Pancreas (tissue), 10 donors: ENCODE results near the gene PMIS2. TPM values are rescaled to one million over a fixed set of nuclear protein-coding genes. Genes with fewer than 3 reads are reported as not detected.

Experiments used
- ATAC-seq, 4 donors: fragments of 200-7000 bp; cut with Tn5 transposase; one replicate each; pipeline versions ENCODE4 v1.8.0 to v1.9.1; 2020; ENCODE audit warnings: mild to moderate bottlenecking in 4 of 4, moderate library complexity in 4 of 4
- DNase-seq, 6 donors: peaks; one replicate each; pipeline ENCODE4 v3.0.0-alpha.2; 2020
- FAIRE-seq: peaks from 2 replicates; lab custom pipeline; 2012; peaks lifted over from hg19 to GRCh38; lab: Jason Lieb, UNC
- H3K27ac ChIP-seq, 4 donors: fragments of 200-600 bp; sonication (generic); 1 replicate in 3 of 4; 2 replicates in 1 of 4; pipeline versions ENCODE4 v1.5.0 to v1.8.0; 2020
- H3K27me3 ChIP-seq, 4 donors: fragments of 200-600 bp; one replicate each; pipeline ENCODE4 v1.8.0; 2021
- H3K36me3 ChIP-seq, 3 donors: fragments of 200-600 bp; sonication (generic) in 1 of 3; one replicate each; pipeline versions ENCODE4 v1.5.0 to v1.8.0; 2020 to 2021
- H3K4me1 ChIP-seq, 3 donors: fragments of 200-600 bp; one replicate each; pipeline ENCODE4 v1.8.0; 2021
- H3K4me3 ChIP-seq, 4 donors: fragments of 200-600 bp; sonication (generic) in 2 of 4; one replicate each; pipeline versions ENCODE4 v1.5.0 to v1.8.0; 2020 to 2021
- H3K9me3 ChIP-seq, 4 donors: fragments of 200-600 bp; one replicate each; pipeline ENCODE4 v1.8.0; 2021
- WGBS, 2 donors: extraction: QIAGEN DNeasy Blood & Tissue Kit; methylation state at CpG; one replicate each; pipeline ENCODE4 v1.1.7; 2013; 5-methylcytosine and 5-hydroxymethylcytosine counted together
- intact Hi-C, 3 donors: fragments of 100-400 bp; cut with DNase I; formaldehyde crosslinking; loops; one replicate each; pipeline versions ENCODE4 v1.11.1 to v1.14.2; 2022
- polyA plus RNA-seq, 2 donors: library from polyadenylated mRNA; stranded (reverse); fragments of 200-250 nt; gene quantifications; one replicate each; pipeline ENCODE4 v1.2.3, GENCODE V29; 2013
- total RNA-seq, 6 donors: library from RNA; stranded (reverse); fragmentation: NEBNext Ultra II Directional in 4 of 6; extraction: Animal tissue kit (Norgen Biotek cat#: 25700) in 4 of 6; gene quantifications; one replicate each; pipeline versions ENCODE4 v1.2.1 to v1.2.4, GENCODE V29; 2021 to 2023
- TF ChIP-seq, protein P1 (sequence below), 4 donors: fragments of 200-600 bp; sonication (generic) in 3 of 4; IDR thresholded peaks; one replicate each; pipeline versions ENCODE4 v1.5.0 to v1.8.0; 2021; ENCODE audit warnings: antibody characterized with exemption in 4 of 4
- donor health status: healthy with polysubstance abuse.
- donor health status: DM: no; HTN: no; CAD: no; lungs with moderate emphysema.
- donor health status: DM: no; HTN: no; CAD: no.
- donor health status: control.
- donor health status: control.
- donor health status: Bipolar disorder and iron deficiency.
- donor health status: DM: yes; HTN: yes; CAD: no.
- donor health status: DM: no; HTN: no; CAD: no.
- donor health status: DM: no; HTN: no; CAD: no.
- donor health status: DM: yes; HTN: yes; CAD: no.

Gene PMIS2
- total and polyA plus RNA-seq, 8 donors: not detected

DNA sequence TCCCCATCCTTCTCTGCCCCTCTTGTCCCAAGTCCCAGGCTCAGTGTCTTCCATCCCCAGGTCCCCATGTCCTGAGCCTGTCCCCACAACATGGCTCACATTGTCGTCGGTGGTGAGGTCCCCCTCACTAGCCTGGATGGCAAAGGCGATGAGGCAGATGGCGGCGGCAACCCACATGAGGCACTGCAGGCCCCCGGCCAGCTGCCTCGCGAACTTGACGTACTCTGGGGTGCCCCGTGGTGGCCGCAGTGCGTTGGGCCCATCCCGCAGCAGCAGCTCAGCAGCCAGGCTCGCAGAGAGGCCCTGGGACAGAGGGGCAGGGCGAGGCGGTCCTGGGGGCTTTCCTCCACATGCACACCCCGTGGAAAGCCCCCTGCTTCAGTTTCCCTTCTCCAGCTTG, 23.6 kb upstream of the PMIS2 start:
- WGBS, 2 donors: 76 to 78% methylated on average over 13 to 17 of the region's 17 CpGs
- Histone ChIP-seq H3K27ac (no peak overlapping the region), H3K9me3 (no peaks in the 10 kb centered on the region), H3K27me3 (no peaks in the 10 kb centered on the region), H3K4me3 (no peak overlapping the region), H3K4me1 (peaks cover 0 to 13% (median 7%) of the 10 kb centered on the region in 3 donors), H3K36me3 (no peaks in the 10 kb centered on the region)
- DNase-seq: peak in 1 of 6 donors; percentile 53
- TF ChIP-seq, protein P1, sequence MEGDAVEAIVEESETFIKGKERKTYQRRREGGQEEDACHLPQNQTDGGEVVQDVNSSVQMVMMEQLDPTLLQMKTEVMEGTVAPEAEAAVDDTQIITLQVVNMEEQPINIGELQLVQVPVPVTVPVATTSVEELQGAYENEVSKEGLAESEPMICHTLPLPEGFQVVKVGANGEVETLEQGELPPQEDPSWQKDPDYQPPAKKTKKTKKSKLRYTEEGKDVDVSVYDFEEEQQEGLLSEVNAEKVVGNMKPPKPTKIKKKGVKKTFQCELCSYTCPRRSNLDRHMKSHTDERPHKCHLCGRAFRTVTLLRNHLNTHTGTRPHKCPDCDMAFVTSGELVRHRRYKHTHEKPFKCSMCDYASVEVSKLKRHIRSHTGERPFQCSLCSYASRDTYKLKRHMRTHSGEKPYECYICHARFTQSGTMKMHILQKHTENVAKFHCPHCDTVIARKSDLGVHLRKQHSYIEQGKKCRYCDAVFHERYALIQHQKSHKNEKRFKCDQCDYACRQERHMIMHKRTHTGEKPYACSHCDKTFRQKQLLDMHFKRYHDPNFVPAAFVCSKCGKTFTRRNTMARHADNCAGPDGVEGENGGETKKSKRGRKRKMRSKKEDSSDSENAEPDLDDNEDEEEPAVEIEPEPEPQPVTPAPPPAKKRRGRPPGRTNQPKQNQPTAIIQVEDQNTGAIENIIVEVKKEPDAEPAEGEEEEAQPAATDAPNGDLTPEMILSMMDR (IDR thresholded peaks at IDR 0.05): no peak
- ATAC-seq: no peak
- intact Hi-C loops: no loop called here
- FAIRE-seq: no peak

DNA sequence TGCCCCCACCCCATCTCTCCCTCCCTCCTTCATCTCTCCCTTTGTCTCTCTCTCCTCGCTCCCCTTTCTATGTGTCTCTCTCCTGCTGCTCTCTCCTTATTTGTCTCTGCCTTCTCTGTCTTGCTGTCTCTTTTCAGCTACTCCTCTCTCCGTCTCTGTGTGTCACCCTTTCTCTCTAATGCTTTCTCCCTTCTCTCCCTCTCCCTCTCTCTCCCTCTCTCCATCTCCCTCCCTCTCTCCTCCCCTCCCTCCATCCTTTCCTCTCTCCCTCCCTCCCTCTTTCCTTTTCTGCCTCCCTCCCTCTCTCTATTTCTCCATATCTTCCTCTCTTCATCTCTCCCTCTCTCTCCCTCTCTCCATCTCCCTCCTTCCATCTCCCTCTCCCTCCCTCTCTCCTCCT, 23.2 kb upstream of the PMIS2 start:
- Histone ChIP-seq H3K4me1 (peaks cover 0 to 13% (median 7%) of the 10 kb centered on the region in 3 donors), H3K27me3 (no peaks in the 10 kb centered on the region), H3K27ac (no peak overlapping the region), H3K36me3 (no peaks in the 10 kb centered on the region), H3K4me3 (no peak overlapping the region), H3K9me3 (no peaks in the 10 kb centered on the region)
- ATAC-seq (no peak), FAIRE-seq (no peak), DNase-seq (no peak)
- 81 to 83% methylated on average over 2 of the region's 2 CpGs for WGBS, 2 donors
- TF ChIP-seq, protein P1 (IDR thresholded peaks at IDR 0.05): no peak
- intact Hi-C loops: no loop called here

DNA sequence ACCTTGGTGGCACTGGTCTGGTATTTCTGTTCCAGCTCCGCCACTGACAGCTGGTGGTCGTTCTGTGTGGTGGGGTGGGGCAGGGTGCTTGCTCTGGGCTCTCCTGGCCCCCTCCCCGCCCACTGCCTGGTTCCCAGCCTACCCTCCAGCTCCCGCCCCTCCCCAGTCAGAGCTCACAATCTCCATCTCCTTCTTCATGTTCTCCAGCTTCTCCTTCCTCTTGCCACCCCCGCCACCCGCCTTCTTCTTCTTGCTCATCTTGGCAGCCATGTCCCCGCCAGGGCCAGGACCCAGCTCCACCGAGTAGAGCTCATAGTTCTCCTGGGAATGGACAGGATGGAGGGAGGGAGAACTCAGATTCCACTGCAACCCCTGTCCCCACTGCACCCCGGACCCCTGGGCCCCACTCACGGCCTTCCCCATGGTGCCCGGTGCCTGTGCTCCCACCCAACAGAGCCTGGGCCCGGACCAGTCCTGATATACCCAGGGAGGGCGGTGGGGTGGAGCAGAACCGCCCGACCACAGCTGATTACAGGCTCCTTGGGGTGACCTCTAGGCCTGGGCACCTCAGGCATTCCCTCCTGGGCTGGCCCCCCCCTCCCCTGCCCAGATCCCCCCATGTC, 22.7 kb upstream of the PMIS2 start, which contains the start of gene ATP4A:
ATP4A (minus strand) TSS at position 452 of the 623 bp plus-strand sequence; CDS start at position 423, 29 bp downstream.
- FAIRE-seq (no peak), ATAC-seq (no peak), DNase-seq (peak in 2 of 6 donors; percentile 20 to 54)
- Histone ChIP-seq H3K27ac (no peak within 1 kb of the TSS), H3K4me3 (no peak within 1 kb of the TSS), H3K27me3 (no peaks in the 10 kb centered on the region), H3K9me3 (no peaks in the 10 kb centered on the region), H3K4me1 (peaks cover 0 to 10% (median 7%) of the 10 kb centered on the region in 3 donors), H3K36me3 (no peaks in the 10 kb centered on the region)
- TF ChIP-seq, protein P1 (IDR thresholded peaks at IDR 0.05): no peak
- 77 to 83% methylated on average over 15 of the region's 15 CpGs for WGBS, 2 donors
- intact Hi-C loops: no loop called here

DNA sequence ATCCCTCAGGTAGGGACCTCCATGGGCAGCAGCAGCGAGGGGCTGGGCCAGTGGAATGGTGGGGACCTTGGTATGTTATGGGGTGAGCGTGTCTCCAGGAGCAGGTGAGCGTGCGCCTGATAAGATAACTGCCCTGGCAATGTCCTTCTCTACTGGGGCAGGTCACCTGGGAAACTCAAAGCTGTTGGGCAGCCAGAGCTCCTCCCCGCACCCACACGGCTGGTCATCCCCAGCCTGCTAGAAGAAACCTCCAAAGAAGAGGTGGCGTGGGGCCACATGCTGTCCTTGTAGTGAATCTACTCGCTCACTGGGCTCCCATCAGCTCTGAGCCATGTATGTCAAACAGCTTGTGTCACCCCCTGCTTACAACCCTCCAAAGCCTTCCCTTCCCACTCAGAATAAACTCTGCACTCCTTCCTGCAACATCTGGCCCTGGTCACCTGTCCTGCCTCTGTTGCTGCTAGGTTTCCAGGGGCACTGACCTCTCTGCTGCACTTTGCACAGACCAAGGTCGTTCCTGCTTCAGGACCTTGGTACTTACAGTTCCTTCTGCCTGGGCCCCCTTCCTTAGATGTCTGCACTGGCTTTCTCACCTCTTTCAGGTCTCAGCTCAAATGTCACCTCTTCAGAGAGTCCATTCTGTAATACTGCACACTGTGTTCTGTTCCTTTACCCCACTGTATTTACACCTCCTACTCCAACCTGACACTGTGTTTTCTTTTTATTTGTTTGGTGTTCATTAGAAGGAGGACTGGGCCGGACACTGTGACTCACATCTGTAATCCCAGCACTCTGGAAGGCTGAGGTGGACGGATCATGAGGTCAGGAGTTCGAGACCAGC, 20.7 kb upstream of the PMIS2 start:
- TF ChIP-seq, protein P1 (IDR thresholded peaks at IDR 0.05): no peak
- H3K27me3 ChIP-seq: no peaks in the 10 kb centered on the region
- intact Hi-C loops: no loop called here
- ATAC-seq (peak; percentile 44 to 76 (median 71)), FAIRE-seq (no peak), DNase-seq (peak in 4 of 6 donors; percentile 38 to 74 (median 65))
- H3K4me3 ChIP-seq: no peak overlapping the region
- H3K4me1 ChIP-seq: peaks cover 0 to 17% (median 15%) of the 10 kb centered on the region in 3 donors
- no peak overlapping the region for H3K27ac ChIP-seq
- H3K36me3 ChIP-seq: no peaks in the 10 kb centered on the region
- H3K9me3 ChIP-seq: no peaks in the 10 kb centered on the region
- WGBS, 2 donors: 40 to 41% methylated on average over 12 of the region's 12 CpGs
